ENCODE measurements around the gene CD34. TPM values are rescaled to one million over a fixed set of nuclear protein-coding genes. Genes with fewer than 3 reads are reported as not detected.

Gene CD34
- total RNA-seq, 2 experiments from 2014 or later: not detected

GRCh38 chr1:207873055-207873890 lies 37.7 kb downstream of the CD34 start:
- no peaks in the 10 kb centered on the region for H3K36me3 Mint-ChIP-seq
- peak overlapping the region; percentile 90 for H3K27ac Mint-ChIP-seq
- peak overlapping the region; percentile 73 for H3K4me3 Mint-ChIP-seq
- POLR2A ChIA-PET: interaction anchor here (0.8 to 2.0 kb wide), 4 partner anchors 10 to 49 kb away, joined by 3 to 13 read pairs (median 8); no protein-coding TSS in a partner anchor
- DNase-seq (no peak), ATAC-seq (ENCODE audit: low read depth) (peak; percentile 41)
- H3K4me1 Mint-ChIP-seq: peaks cover 43% of the 10 kb centered on the region
- no peaks in the 10 kb centered on the region for H3K9me3 Mint-ChIP-seq
- no peaks in the 10 kb centered on the region for H3K27me3 Mint-ChIP-seq

GRCh38 chr1:207872621-207873020 lies 38.3 kb downstream of the CD34 start:
- H3K4me3 Mint-ChIP-seq: peak overlapping the region; percentile 73
- DNase-seq (no peak), ATAC-seq (ENCODE audit: low read depth) (no peak)
- H3K27ac Mint-ChIP-seq: peak overlapping the region; percentile 90
- H3K9me3 Mint-ChIP-seq: no peaks in the 10 kb centered on the region
- POLR2A ChIA-PET: interaction anchor here (0.6 to 1.8 kb wide), 4 partner anchors 10 to 83 kb away, joined by 3 to 8 read pairs (median 5); no protein-coding TSS in a partner anchor
- no peaks in the 10 kb centered on the region for H3K36me3 Mint-ChIP-seq
- H3K27me3 Mint-ChIP-seq: no peaks in the 10 kb centered on the region
- peaks cover 43% of the 10 kb centered on the region for H3K4me1 Mint-ChIP-seq

GRCh38 chr1:207871117-207871649 lies 39.7 kb downstream of the CD34 start:
- H3K27ac Mint-ChIP-seq: no peak overlapping the region
- H3K27me3 Mint-ChIP-seq: no peaks in the 10 kb centered on the region
- no peaks in the 10 kb centered on the region for H3K9me3 Mint-ChIP-seq
- no peak overlapping the region for H3K4me3 Mint-ChIP-seq
- peaks cover 7% of the 10 kb centered on the region for H3K36me3 Mint-ChIP-seq
- ATAC-seq (ENCODE audit: low read depth): no peak
- no peak for DNase-seq
- H3K4me1 Mint-ChIP-seq: peaks cover 55% of the 10 kb centered on the region
- POLR2A ChIA-PET: no interaction called here

- H3K4me1 Mint-ChIP-seq: peaks cover 58% of the 10 kb centered on the region
- ATAC-seq (ENCODE audit: low read depth) (no peak), DNase-seq (no peak)
- H3K27ac Mint-ChIP-seq: peak overlapping the region; percentile 7
- POLR2A ChIA-PET: no interaction called here
- no peaks in the 10 kb centered on the region for H3K9me3 Mint-ChIP-seq
- no peaks in the 10 kb centered on the region for H3K27me3 Mint-ChIP-seq
- H3K4me3 Mint-ChIP-seq: peak overlapping the region; percentile 45
- peaks cover 7% of the 10 kb centered on the region for H3K36me3 Mint-ChIP-seq
Measured at GRCh38 chr1:207870306-207871031, 40.5 kb downstream of the CD34 start.

GRCh38 chr1:207869859-207870258 lies 41.1 kb downstream of the CD34 start:
- Mint-ChIP-seq H3K4me3 (peak overlapping the region; percentile 45), H3K4me1 (peaks cover 63% of the 10 kb centered on the region), H3K36me3 (peaks cover 9% of the 10 kb centered on the region), H3K27me3 (no peaks in the 10 kb centered on the region), H3K27ac (peak overlapping the region; percentile 24), H3K9me3 (no peaks in the 10 kb centered on the region)
- DNase-seq (no peak), ATAC-seq (ENCODE audit: low read depth) (no peak)
- POLR2A ChIA-PET: interaction anchor here (1.2 to 9.1 kb wide), 4 partner anchors 8 to 59 kb away, joined by 3 to 153 read pairs (median 22); no protein-coding TSS in a partner anchor

DNA sequence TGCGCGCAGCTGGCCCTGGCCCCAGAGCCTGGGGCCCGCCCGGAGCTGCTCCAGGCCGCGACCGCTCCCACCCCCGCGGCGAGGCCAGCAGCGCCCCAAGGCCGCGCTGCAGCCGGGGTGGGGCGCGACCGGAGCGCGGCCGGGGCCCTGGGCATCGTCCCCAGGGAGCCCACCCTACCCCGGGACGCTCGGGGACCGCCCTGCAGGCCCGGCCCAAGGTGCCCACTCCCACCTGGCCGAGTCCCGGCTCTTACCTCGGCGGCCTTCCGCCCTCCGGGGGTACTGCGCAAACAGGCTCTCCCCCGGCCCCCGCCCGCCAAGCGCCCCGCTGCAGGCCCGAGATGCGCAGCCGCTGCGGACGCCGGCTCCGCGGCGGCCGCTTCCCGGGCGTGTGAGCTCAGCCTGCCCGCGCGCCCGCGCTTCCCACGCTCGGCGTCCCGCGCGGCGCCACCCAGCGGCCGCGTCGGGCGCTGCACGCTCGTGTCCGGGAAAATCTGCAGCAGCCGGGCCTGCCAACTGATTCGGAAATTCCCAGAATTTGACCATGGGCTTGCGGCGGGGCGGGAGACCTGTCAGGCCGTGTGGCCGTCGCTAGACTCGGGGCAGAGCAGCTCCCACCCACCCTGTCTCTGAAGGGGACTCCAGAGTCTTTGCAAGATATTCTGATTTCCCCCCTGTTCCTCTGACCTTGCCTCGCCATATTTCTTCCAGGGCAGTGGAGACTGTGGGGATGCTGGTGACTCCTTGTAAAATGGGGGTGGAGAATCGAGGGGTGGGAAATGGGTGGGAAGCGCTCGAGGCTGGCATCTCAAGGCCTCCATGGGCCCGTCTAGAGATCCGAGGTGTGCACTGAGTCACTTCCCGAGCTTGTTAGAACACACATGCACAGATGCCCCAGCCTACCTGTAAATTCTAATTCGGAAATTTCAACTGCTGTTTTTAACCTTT lies 41.9 kb downstream of the CD34 start:
- H3K36me3 Mint-ChIP-seq: peaks cover 12% of the 10 kb centered on the region
- DNase-seq (peak; percentile 88), ATAC-seq (ENCODE audit: low read depth) (peak; percentile 52)
- POLR2A ChIA-PET: interaction anchor here (0.6 to 9.1 kb wide), 9 partner anchors 9 to 274 kb away, joined by 3 to 153 read pairs (median 4); no protein-coding TSS in a partner anchor
- no peaks in the 10 kb centered on the region for H3K27me3 Mint-ChIP-seq
- peaks cover 67% of the 10 kb centered on the region for H3K4me1 Mint-ChIP-seq
- peak overlapping the region; percentile 94 for H3K27ac Mint-ChIP-seq
- peak overlapping the region; percentile 95 for H3K4me3 Mint-ChIP-seq
- H3K9me3 Mint-ChIP-seq: no peaks in the 10 kb centered on the region

- Mint-ChIP-seq H3K4me3 (peak overlapping the region; percentile 95), H3K9me3 (no peaks in the 10 kb centered on the region), H3K4me1 (peaks cover 65% of the 10 kb centered on the region), H3K27ac (peak overlapping the region; percentile 94), H3K27me3 (no peaks in the 10 kb centered on the region), H3K36me3 (peaks cover 14% of the 10 kb centered on the region)
- DNase-seq (peak; percentile 53), ATAC-seq (ENCODE audit: low read depth) (peak; percentile 8)
- POLR2A ChIA-PET: interaction anchor here (0.6 to 9.1 kb wide), 10 partner anchors 9 to 274 kb away, joined by 3 to 153 read pairs (median 4); no protein-coding TSS in a partner anchor
Measured at GRCh38 chr1:207868251-207868773, 42.6 kb downstream of the CD34 start.

GRCh38 chr1:207867136-207868109 lies 43.5 kb downstream of the CD34 start:
- Mint-ChIP-seq H3K36me3 (peaks cover 23% of the 10 kb centered on the region), H3K27ac (peak overlapping the region; percentile 94), H3K4me1 (peaks cover 64% of the 10 kb centered on the region), H3K4me3 (peak overlapping the region; percentile 95), H3K9me3 (no peaks in the 10 kb centered on the region), H3K27me3 (no peaks in the 10 kb centered on the region)
- POLR2A ChIA-PET: interaction anchor here (0.7 to 9.1 kb wide), 9 partner anchors 10 to 255 kb away, joined by 3 to 153 read pairs (median 4); no protein-coding TSS in a partner anchor
- peak; percentile 59 for DNase-seq
- peak; percentile 28 for ATAC-seq (ENCODE audit: low read depth)

GRCh38 chr1:207866471-207867135 lies 44.3 kb downstream of the CD34 start:
- Mint-ChIP-seq H3K9me3 (no peaks in the 10 kb centered on the region), H3K36me3 (peaks cover 29% of the 10 kb centered on the region), H3K27me3 (no peaks in the 10 kb centered on the region), H3K4me3 (peak overlapping the region; percentile 95), H3K27ac (peak overlapping the region; percentile 94), H3K4me1 (peaks cover 69% of the 10 kb centered on the region)
- POLR2A ChIA-PET: interaction anchor here (9.1 kb wide), 1 partner anchor 39 kb away, joined by 153 read pairs; no protein-coding TSS in a partner anchor
- DNase-seq: no peak
- ATAC-seq (ENCODE audit: low read depth): no peak

DNA sequence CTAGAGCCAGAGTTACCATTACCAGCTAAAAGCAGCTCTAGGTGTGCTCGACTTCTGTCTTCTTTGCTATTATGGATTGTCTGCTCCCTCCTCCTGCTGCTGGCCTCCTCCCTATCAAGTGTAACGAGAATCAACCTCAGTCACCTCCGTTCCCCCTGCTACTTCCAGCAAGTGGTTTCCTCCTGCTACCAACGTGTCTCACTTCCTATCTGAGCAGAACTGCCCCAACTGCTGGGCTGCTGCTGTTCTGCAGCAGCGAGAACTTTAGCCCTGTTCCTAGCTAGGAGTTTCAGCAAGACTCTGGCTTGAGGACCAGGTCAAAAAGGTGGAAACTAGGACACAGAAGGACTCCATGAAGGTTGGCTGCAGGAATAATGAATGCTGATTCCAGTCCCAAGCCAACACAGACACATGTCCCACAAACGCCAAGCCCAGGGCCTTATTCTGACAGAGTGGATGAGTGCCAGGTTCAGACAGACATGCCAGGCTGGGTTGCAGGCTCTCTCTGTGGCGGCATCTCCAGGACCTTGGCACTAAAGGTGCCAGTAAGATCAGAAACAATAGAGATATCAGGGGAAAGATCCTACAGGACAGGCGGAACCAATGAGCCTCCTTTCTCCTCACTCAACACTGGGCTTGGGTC lies 46.9 kb downstream of the CD34 start:
- peak; percentile 59 for ATAC-seq (ENCODE audit: low read depth)
- no peak for DNase-seq
- Mint-ChIP-seq H3K36me3 (peaks cover 29% of the 10 kb centered on the region), H3K9me3 (no peaks in the 10 kb centered on the region), H3K4me1 (peaks cover 55% of the 10 kb centered on the region), H3K27ac (peak overlapping the region; percentile 86), H3K27me3 (no peaks in the 10 kb centered on the region), H3K4me3 (peak overlapping the region; percentile 50)
- POLR2A ChIA-PET: interaction anchor here (9.1 kb wide), 1 partner anchor 36 kb away, joined by 153 read pairs; no protein-coding TSS in a partner anchor
